LNCaP clone FGC (cell line): ENCODE measurements around the gene NDUFA8.

ENCODE experiments used
- DNase-seq: peaks from one replicate; pipeline ENCODE4 v3.0.0-alpha.2; 2011; ENCODE audit warnings: low read depth
- H3K4me3 ChIP-seq: 2 replicates; pipeline ENCODE4 v1.5.1; 2011; ENCODE audit warnings: mild to moderate bottlenecking, low read depth, low read length, control low read depth
- TF ChIP-seq, protein P1 (sequence below): IDR thresholded peaks from 2 replicates; pipeline ENCODE4 v1.5.1; 2012; ENCODE audit warnings: mild to moderate bottlenecking; ENCODE audit not compliant: control insufficient read depth, insufficient read depth; ENCODE audit errors: extremely low read depth

Gene NDUFA8

DNA sequence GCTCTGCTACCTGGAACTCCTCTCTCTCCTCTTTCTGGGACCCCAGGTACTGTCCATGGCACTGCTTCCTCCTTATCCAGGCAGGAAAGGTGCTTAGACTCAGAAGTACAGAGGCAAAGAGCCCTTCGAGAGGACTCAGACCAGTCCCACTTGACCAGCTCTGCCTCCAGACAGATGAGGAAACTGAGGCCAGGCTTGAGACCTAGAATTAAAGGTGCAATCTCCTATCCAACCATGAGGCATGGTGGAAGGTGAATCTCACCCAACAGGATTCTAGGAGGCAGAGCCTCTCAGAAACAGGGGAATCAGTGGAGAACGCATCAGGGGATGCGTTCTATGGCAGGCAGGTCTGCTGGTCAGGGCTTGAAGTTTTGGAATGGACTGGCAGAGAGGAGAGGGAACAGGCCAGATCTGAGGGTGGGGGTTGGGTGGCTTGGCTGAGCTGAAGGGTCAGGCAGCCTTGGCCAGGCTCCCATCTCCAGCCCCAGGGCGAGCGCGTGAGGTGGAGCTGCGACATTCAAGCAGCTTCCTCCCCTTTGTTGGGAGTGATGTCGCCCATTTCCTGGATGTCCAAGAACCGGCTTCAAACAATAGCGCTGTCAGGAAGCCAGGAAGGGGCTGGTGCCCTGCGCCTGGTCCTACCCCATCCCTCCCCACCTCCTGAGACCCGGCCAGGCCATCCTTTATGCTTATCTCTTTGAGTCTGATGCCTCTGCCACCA, 26.2 kb downstream of the NDUFA8 start:
- H3K4me3 ChIP-seq = no peak overlapping the region
- TF ChIP-seq, protein P1, sequence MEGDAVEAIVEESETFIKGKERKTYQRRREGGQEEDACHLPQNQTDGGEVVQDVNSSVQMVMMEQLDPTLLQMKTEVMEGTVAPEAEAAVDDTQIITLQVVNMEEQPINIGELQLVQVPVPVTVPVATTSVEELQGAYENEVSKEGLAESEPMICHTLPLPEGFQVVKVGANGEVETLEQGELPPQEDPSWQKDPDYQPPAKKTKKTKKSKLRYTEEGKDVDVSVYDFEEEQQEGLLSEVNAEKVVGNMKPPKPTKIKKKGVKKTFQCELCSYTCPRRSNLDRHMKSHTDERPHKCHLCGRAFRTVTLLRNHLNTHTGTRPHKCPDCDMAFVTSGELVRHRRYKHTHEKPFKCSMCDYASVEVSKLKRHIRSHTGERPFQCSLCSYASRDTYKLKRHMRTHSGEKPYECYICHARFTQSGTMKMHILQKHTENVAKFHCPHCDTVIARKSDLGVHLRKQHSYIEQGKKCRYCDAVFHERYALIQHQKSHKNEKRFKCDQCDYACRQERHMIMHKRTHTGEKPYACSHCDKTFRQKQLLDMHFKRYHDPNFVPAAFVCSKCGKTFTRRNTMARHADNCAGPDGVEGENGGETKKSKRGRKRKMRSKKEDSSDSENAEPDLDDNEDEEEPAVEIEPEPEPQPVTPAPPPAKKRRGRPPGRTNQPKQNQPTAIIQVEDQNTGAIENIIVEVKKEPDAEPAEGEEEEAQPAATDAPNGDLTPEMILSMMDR = no peak
- DNase-seq = no peak

DNA sequence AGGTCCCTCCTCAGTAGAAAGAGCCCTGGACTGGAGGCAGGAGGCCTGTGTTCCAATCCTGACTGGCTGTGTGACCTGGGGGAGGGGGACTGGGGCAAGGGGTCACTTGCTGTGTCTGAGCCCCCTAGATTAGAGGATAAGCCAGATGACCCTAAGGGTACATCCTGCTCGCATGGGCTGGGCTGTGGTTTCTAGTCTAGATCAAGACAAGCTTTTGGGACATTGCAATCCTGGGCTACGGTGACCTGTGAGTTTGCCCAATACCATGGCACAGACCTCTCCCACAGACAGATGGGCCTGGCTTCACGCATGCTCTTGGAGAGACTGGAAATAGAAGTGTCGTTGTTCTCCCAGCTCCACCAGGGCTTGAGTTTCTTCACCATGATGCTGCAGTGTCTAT, 27.0 kb downstream of the NDUFA8 start:
- TF ChIP-seq, protein P1 = no peak
- no peak overlapping the region for H3K4me3 ChIP-seq
- no peak for DNase-seq

DNA sequence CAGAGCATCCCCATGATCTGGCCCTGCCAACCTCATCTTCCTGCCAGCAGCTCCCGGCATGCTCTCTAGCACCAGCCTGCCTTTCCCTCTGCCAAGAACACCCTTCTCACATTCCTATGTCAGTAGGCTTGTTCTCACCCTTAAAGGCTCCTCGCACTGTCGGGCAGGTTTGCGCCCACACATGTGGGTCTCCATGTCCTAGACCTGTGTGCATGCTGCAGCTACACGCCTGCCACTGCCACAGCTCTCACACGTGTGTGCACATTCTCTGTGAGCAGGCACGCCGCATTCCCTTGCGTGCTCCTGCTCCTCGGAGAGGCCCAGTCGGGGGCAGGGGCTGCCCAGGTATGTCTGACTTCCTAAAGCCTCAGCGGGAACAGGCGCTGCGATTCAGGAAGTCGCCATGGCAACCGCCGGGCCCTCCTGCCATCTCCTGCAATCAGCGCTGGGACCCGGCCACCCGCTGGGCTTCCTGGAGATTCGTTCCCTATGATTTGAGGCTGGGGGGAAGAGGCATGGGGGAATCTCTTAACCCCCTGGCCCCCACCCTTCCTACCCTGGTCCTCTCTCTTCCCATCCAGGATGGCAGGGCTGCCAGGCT, 28.1 kb downstream of the NDUFA8 start:
- H3K4me3 ChIP-seq = no peak overlapping the region
- TF ChIP-seq, protein P1 = no peak
- DNase-seq = no peak

DNA sequence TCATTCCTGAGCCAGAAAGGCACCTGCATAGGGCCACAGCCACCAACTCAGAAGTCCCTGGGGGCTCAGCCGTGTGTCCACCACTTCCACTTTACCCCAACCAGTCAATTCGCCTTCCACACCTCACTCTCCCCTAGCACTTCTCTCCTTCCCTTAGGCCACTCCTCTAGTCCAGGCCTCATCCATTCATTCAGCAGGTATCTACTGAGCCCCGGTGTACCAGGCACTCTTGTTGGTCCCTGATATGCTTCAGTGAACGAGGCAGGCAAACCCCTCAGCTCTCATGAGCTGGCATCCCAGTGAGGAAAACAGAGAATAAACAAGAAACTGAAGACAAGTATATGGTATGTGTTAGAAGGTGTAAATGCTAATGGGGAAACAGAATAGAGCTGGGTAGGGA, 28.7 kb downstream of the NDUFA8 start:
- H3K4me3 ChIP-seq = no peak overlapping the region
- TF ChIP-seq, protein P1 = no peak

DNA sequence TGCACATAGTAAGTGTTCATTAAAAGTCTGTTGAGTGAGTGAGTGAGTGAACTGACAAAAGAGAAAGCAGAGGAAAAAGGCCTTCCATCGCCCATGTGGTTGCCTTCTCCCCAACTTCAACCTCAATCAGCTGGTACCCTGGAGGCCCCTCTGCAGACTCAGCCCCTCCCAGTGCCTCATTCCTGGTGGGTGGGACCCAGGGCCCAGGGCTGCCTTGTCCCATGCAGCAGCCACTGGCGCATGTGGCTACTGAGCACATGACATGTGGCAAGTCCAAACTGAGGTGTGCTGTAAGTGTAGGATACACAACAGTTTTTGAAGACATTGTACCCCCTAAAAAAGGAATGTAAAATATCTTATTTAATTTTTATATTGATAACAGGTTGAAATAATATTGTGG, 29.6 kb downstream of the NDUFA8 start:
- DNase-seq = no peak
- TF ChIP-seq, protein P1 = no peak
- no peak overlapping the region for H3K4me3 ChIP-seq

More for the DNA sequence above, 28.7 kb downstream of the NDUFA8 start:
- DNase-seq = no peak

DNA sequence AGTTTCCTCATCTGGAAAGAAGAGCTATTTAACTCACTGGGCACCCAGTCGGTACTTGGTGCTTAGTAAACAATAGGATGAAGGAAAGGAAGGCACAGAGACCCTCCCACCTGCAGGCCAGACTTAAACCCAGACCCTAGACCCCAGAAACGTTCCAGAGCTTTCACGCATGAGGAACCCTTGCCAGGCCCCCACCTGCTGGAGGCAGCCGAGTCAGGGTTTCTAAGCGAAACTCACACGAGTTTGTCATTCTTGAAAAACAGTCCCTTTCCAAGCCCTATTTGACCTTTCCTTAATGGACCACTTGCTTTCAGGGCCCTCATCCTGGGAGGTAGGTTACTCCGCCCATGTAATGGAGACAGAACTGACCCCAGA, 30.6 kb downstream of the NDUFA8 start:
- DNase-seq = no peak
- TF ChIP-seq, protein P1 = no peak
- H3K4me3 ChIP-seq = no peak overlapping the region
